Measurements from ENCODE around the gene NXPE3.
A peak's percentile ranks its signal among the peaks of the same experiment; 100 is the strongest.
"Not testable (repeated sequence)": the region's sequence is repeated elsewhere in the genome, so short reads cannot be mapped to it uniquely, and the experiment has no call there.

The NXPE3 gene

DNA sequence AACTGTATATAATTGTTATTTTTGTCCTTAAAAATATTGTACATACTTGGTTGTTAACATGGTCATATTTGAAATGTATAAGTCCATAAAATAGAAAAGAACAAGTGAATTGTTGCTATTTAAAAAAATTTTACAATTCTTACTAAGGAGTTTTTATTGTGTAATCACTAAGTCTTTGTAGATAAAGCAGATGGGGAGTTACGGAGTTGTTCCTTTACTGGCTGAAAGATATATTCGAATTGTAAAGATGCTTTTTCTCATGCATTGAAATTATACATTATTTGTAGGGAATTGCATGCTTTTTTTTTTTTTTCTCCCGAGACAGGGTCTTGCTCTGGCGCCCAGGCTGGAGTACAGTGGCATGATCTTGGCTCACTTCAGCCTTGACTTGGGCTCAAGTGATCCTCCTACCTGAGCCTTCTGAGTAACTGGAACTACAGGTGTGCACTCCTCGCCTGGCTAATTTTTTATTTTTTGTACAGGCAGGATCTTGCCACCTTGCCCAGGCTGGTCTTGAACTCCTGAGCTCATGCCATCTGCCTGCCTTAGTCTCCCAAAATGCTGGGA is 81.0 kb downstream of the NXPE3 start:
- TF ChIP-seq TAF1 (IDR thresholded peaks at IDR 0.05; ENCODE audit: borderline replicate concordance, low read depth, low read length) (no peak), POLR2AphosphoS5 (IDR thresholded peaks at IDR 0.05; ENCODE audit: low read depth, low read length) (no peak), POLR2A (IDR thresholded peaks at IDR 0.05; ENCODE audit: low read depth, low read length) (no peak)
- FAIRE-seq: no peak
- DNase-seq (ENCODE audit: insufficient read length): no peak

DNA sequence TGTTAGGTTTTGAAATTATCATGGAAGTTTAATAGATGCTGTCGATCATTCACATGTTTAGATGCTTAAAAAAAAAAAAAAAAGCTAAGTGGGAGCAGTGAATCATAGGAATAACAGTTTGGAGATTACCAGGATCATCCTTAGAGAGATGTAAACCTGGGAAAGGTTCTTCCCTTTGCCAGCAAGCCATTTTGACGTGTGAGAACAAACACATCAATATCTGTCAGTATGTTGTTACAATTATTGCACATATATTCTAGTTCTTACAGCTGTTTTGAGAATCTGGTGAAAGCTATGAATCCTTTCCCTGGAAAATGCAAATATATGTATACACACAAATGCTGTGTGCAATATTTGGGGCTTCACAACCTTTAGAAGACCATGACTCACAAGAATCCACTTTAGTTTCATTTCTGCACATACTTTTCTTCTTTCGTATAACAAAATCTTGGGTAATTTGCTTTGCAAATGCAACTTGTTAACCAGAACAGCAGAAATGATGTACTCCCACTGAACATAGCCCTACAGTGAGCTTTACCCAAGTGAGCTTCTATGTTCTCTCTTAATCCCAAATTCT is 82.3 kb downstream of the NXPE3 start:
- FAIRE-seq (peak; percentile 78), DNase-seq (ENCODE audit: insufficient read length) (no peak)
- TF ChIP-seq POLR2AphosphoS5 (IDR thresholded peaks at IDR 0.05; ENCODE audit: low read depth, low read length) (no peak), POLR2A (IDR thresholded peaks at IDR 0.05; ENCODE audit: low read depth, low read length) (no peak; the same call in 1 of the 2 replicates), TAF1 (IDR thresholded peaks at IDR 0.05; ENCODE audit: borderline replicate concordance, low read depth, low read length) (no peak)

DNA sequence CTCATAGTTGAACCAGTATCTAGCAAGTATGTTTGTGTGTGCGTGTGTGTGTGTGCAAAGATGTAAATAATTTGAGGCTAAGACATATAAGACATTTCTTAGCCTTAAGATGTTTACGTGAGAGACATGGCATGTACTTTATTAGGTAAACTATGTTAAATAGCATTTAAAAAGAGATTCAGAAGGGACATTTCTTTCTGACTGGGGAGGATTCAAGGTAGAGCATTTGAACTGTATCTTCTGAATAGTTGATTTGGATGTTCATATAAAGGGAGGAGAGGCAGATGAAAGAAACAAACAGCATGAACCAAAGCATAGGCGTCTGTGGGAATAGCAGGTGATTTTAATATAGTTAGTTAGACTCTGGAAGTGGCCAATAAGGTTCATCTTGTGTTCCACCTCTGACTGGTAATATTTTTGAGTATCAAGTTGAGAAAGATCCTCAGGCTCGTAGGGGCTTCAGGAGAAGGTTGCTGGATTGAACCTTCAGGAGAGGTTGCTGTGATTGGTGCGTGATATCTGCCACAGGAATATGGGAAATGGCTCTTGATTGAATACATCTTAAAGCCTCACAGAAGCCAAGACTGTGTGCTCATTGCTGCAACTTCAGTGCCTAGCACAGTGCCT is 82.9 kb downstream of the NXPE3 start:
- DNase-seq (ENCODE audit: insufficient read length): no peak
- peak; percentile 68 for TF ChIP-seq POLR2A (IDR thresholded peaks at IDR 0.05; ENCODE audit: low read depth, low read length)
- peak; percentile 61 for TF ChIP-seq POLR2AphosphoS5 (IDR thresholded peaks at IDR 0.05; ENCODE audit: low read depth, low read length)
- no peak for TF ChIP-seq TAF1 (IDR thresholded peaks at IDR 0.05; ENCODE audit: borderline replicate concordance, low read depth, low read length)
- FAIRE-seq: no peak

- TF ChIP-seq POLR2A (IDR thresholded peaks at IDR 0.05; ENCODE audit: low read depth, low read length): no peak
- TF ChIP-seq TAF1 (IDR thresholded peaks at IDR 0.05; ENCODE audit: borderline replicate concordance, low read depth, low read length): no peak
- TF ChIP-seq POLR2AphosphoS5 (IDR thresholded peaks at IDR 0.05; ENCODE audit: low read depth, low read length): no peak; the same call in 1 of the 2 replicates
- no peak for FAIRE-seq
- DNase-seq (ENCODE audit: insufficient read length): no peak
Measured at GRCh38 chr3:101862416-101863165, 83.6 kb downstream of the NXPE3 start.

DNA sequence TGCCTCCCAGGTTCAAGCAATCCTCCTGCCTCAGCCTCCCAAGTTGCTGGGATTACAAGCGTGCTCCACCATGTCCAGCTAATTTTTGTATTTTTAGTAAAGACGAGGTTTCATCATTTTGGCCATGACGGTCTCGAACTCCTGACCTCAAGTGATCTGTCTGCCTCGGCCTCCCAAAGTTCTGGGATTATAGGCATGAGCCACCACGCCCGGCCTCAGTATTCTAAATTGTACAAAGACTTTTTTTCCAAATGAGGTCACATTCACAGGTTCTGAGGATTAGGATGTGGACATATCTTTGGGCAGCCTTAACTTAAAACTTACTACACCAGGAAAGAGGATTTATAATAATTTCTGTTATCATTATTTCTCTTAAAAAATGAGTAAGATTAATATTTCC is 85.9 kb downstream of the NXPE3 start:
- FAIRE-seq; DNase-seq (ENCODE audit: insufficient read length): not testable (repeated sequence)

GRCh38 chr3:101865751-101866509 is 86.9 kb downstream of the NXPE3 start:
- FAIRE-seq: no peak
- TF ChIP-seq POLR2A (IDR thresholded peaks at IDR 0.05; ENCODE audit: low read depth, low read length) (no peak), TAF1 (IDR thresholded peaks at IDR 0.05; ENCODE audit: borderline replicate concordance, low read depth, low read length) (no peak), POLR2AphosphoS5 (IDR thresholded peaks at IDR 0.05; ENCODE audit: low read depth, low read length) (no peak)
- DNase-seq (ENCODE audit: insufficient read length): no peak

- TF ChIP-seq POLR2AphosphoS5 (IDR thresholded peaks at IDR 0.05; ENCODE audit: low read depth, low read length) (no peak), POLR2A (IDR thresholded peaks at IDR 0.05; ENCODE audit: low read depth, low read length) (no peak), TAF1 (IDR thresholded peaks at IDR 0.05; ENCODE audit: borderline replicate concordance, low read depth, low read length) (no peak)
- FAIRE-seq: no peak
- DNase-seq (ENCODE audit: insufficient read length): no peak
Measured at GRCh38 chr3:101867511-101867910, 88.5 kb downstream of the NXPE3 start.

GRCh38 chr3:101867996-101868395 is 89.0 kb downstream of the NXPE3 start:
- FAIRE-seq: no peak
- DNase-seq (ENCODE audit: insufficient read length): no peak
- TF ChIP-seq TAF1 (IDR thresholded peaks at IDR 0.05; ENCODE audit: borderline replicate concordance, low read depth, low read length) (no peak), POLR2AphosphoS5 (IDR thresholded peaks at IDR 0.05; ENCODE audit: low read depth, low read length) (no peak), POLR2A (IDR thresholded peaks at IDR 0.05; ENCODE audit: low read depth, low read length) (no peak)

DNA sequence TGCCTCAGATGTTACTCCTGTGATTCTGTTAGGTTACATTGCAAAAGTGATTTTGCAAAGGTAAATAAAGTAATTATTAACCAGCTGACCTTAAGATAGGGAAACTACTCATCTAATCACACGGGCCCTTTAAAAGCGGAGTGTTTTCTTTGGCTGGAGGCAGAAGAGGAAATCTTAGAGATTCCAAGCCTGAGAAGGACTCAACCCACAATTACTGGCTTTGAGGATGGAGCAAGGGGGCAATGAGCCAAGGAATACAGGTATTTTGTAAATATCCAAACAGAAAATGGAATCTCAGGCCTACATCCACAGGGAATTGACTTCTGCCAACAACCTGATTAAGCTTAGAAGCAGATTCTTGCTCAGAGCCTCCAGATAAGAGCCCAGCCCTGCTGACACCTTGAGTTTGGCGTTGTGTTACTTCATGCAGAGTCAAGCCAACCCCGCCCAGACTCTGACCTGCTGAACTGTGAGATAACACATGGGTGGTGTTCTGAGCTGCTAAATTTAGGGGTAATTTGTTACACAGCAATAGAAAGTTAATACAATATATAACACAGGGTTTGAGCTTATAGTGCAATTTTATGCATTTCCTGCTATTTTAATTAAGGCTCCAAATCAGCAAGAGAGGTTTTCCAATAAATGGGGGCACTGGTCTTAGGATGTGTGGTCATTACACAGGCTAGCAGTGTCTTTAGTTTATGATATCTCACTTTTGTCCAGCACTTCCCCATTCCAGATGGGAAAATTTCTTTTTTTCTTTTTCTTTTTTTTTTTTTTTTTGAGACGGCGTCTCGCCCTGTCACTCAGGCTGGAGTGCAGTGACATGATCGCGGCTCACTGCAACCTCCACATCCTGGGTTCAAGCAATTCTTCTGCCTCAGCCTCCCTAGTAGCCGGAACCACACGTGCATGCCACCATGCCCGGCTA is 89.8 kb downstream of the NXPE3 start:
- DNase-seq (ENCODE audit: insufficient read length) (no peak), FAIRE-seq (no peak)
- TF ChIP-seq TAF1 (IDR thresholded peaks at IDR 0.05; ENCODE audit: borderline replicate concordance, low read depth, low read length): no peak
- TF ChIP-seq POLR2A (IDR thresholded peaks at IDR 0.05; ENCODE audit: low read depth, low read length): no peak
- TF ChIP-seq POLR2AphosphoS5 (IDR thresholded peaks at IDR 0.05; ENCODE audit: low read depth, low read length): no peak

- no peak for TF ChIP-seq POLR2AphosphoS5 (IDR thresholded peaks at IDR 0.05; ENCODE audit: low read depth, low read length)
- no peak for TF ChIP-seq TAF1 (IDR thresholded peaks at IDR 0.05; ENCODE audit: borderline replicate concordance, low read depth, low read length)
- TF ChIP-seq POLR2A (IDR thresholded peaks at IDR 0.05; ENCODE audit: low read depth, low read length): no peak
- FAIRE-seq: no peak
Measured at GRCh38 chr3:101870138-101870537, 91.1 kb downstream of the NXPE3 start.

More at GRCh38 chr3:101870138-101870537, 91.1 kb downstream of the NXPE3 start:
- no peak for DNase-seq (ENCODE audit: insufficient read length)
